ENCODE measurements around the gene C14orf180.

C14orf180 gene

GRCh38 chr14:104550340-104550860 is 29.2 kb upstream of the C14orf180 start:
- DNase-seq, result no peak

GRCh38 chr14:104550861-104551728 is 28.5 kb upstream of the C14orf180 start:
- DNase-seq, result no peak

GRCh38 chr14:104551851-104552737 is 27.5 kb upstream of the C14orf180 start:
- DNase-seq, result no peak

GRCh38 chr14:104552738-104553125 is 26.8 kb upstream of the C14orf180 start:
- no peak for DNase-seq

GRCh38 chr14:104553166-104554087 is 26.1 kb upstream of the C14orf180 start:
- no peak for DNase-seq

- DNase-seq, result no peak
Observed at GRCh38 chr14:104554088-104554607, 25.4 kb upstream of the C14orf180 start.

GRCh38 chr14:104554608-104555429 is 24.7 kb upstream of the C14orf180 start:
- no peak for DNase-seq

GRCh38 chr14:104555430-104556255 is 23.9 kb upstream of the C14orf180 start:
- DNase-seq, result no peak

- DNase-seq, result no peak
Observed at GRCh38 chr14:104556256-104557021, 23.1 kb upstream of the C14orf180 start.

- no peak for DNase-seq
Observed at GRCh38 chr14:104557086-104557485, 22.5 kb upstream of the C14orf180 start.

GRCh38 chr14:104557766-104558165 is 21.8 kb upstream of the C14orf180 start:
- no peak for DNase-seq

GRCh38 chr14:104558231-104559027 is 21.1 kb upstream of the C14orf180 start:
- DNase-seq, result no peak

- DNase-seq, result no peak
Observed at GRCh38 chr14:104559028-104559803, 20.3 kb upstream of the C14orf180 start.

- no peak for DNase-seq
Observed at GRCh38 chr14:104559804-104560585, 19.6 kb upstream of the C14orf180 start.

- no peak for DNase-seq
Observed at GRCh38 chr14:104560586-104560945, 19.0 kb upstream of the C14orf180 start.

- DNase-seq, result no peak
Observed at GRCh38 chr14:104561124-104561557, 18.4 kb upstream of the C14orf180 start.

All from fibroblast of skin of back (primary cell).